Cardiac fibroblast (primary cell): ENCODE data around the gene TMTC3.
A peak's percentile ranks its signal among the peaks of the same experiment; 100 is the strongest.
"Not testable (repeated sequence)": the region's sequence is repeated elsewhere in the genome, so short reads cannot be mapped to it uniquely, and the experiment has no call there.

Experiments used
- DNase-seq, 2 donors: peaks; one replicate each; pipeline versions ENCODE4 v3.0.0 to v3.0.0-alpha.2; 2010; ENCODE audit warnings: low read depth in 2 of 2
- H3K4me3 ChIP-seq, 2 donors: replicated peaks in 1 of 2; 1 replicate in 1 of 2; 2 replicates in 1 of 2; pipeline ENCODE4 v1.5.1; 2011; ENCODE audit warnings: low read depth in 2 of 2, low read length in 2 of 2, mild to moderate bottlenecking in 2 of 2, moderate library complexity in 1 of 2
- TF ChIP-seq, protein P1 (sequence below): IDR thresholded peaks from one replicate; pipeline ENCODE4 v1.5.1; 2011; ENCODE audit warnings: low read depth, mild to moderate bottlenecking, low read length, inconsistent platforms

TMTC3 gene

DNA sequence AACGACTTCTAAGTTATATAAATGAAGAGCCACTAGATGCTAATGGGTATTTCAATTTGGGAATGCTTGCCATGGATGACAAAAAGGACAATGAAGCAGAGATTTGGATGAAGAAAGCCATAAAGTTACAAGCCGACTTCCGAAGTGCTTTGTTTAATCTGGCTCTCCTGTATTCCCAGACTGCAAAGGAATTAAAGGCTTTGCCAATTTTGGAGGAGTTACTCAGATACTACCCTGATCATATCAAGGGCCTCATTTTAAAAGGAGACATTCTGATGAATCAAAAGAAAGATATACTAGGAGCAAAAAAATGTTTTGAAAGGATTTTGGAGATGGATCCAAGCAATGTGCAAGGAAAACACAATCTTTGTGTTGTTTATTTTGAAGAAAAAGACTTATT is 52.8 kb downstream of the TMTC3 start:
- TF ChIP-seq, protein P1, sequence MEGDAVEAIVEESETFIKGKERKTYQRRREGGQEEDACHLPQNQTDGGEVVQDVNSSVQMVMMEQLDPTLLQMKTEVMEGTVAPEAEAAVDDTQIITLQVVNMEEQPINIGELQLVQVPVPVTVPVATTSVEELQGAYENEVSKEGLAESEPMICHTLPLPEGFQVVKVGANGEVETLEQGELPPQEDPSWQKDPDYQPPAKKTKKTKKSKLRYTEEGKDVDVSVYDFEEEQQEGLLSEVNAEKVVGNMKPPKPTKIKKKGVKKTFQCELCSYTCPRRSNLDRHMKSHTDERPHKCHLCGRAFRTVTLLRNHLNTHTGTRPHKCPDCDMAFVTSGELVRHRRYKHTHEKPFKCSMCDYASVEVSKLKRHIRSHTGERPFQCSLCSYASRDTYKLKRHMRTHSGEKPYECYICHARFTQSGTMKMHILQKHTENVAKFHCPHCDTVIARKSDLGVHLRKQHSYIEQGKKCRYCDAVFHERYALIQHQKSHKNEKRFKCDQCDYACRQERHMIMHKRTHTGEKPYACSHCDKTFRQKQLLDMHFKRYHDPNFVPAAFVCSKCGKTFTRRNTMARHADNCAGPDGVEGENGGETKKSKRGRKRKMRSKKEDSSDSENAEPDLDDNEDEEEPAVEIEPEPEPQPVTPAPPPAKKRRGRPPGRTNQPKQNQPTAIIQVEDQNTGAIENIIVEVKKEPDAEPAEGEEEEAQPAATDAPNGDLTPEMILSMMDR = no peak
- DNase-seq = no peak
- no peak overlapping the region for H3K4me3 ChIP-seq

GRCh38 chr12:88200029-88200428 is 57.9 kb downstream of the TMTC3 start:
- TF ChIP-seq, protein P1 = no peak
- H3K4me3 ChIP-seq = no peak overlapping the region
- no peak for DNase-seq

- DNase-seq = peak in 1 of 2 donors; percentile 38
- H3K4me3 ChIP-seq = no peak overlapping the region
- TF ChIP-seq, protein P1 = no peak
Measured at GRCh38 chr12:88202500-88202899, 60.4 kb downstream of the TMTC3 start.

DNA sequence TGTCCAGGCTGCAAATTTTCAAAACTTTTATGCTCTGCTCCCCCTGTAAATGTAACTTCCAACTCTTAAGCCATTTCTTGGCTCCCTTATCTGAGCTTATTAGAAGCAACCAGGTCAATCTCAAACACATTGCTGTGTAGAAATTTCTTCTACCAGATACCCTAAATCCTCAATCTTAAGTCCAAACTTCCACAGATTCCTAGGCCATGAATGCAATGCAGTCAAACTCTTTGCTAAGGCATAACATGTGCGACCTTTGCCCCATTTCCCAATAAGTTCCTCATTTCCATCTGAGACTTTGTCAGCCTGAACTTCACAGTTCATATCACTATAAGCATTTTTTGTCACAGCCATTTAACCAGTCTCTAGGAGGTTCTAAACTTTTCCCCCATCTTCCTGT is 64.5 kb downstream of the TMTC3 start:
- H3K4me3 ChIP-seq = no peak overlapping the region
- TF ChIP-seq, protein P1 = no peak
- DNase-seq = peak; percentile 42 to 58

- TF ChIP-seq, protein P1 = no peak
- DNase-seq = peak; percentile 81 to 87
- no peak overlapping the region for H3K4me3 ChIP-seq
Measured at GRCh38 chr12:88207921-88208620, 66.0 kb downstream of the TMTC3 start.

DNA sequence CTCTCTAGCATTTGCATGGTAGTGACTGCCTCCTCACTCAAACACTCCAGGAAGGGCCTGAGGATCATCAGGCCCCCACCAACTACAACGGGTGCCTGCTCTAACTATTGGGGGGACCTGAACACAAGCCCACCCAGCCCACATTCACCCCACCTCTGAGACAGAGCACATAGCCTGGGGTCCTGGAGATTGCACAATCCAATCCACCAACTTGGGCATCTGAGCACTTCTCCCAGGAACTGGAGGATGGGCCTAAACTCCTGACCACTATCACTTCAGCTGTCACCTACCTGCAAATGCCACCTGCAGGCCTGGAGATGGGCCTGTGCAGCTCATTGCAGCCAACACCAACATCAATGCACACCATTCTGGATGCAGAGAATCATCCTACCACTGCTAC is 66.6 kb downstream of the TMTC3 start:
- no peak for DNase-seq
- TF ChIP-seq, protein P1 = no peak

GRCh38 chr12:88210311-88210710 is 68.2 kb downstream of the TMTC3 start:
- not testable (repeated sequence) for DNase-seq, H3K4me3 ChIP-seq

More for the DNA sequence above, 66.6 kb downstream of the TMTC3 start:
- H3K4me3 ChIP-seq = no peak overlapping the region
